K562 (cell line): Measurements from ENCODE around the gene PLAC9.

Experiments
- FOXA1 ChIP-seq: fragments of 450-650 bp; IDR thresholded peaks from 2 replicates; pipeline ENCODE4 v1.6.1; 2016; ENCODE audit warnings: mild to moderate bottlenecking, borderline replicate concordance
- JUN ChIP-seq, 2 experiments: sonication (generic) in 1 of 2; formaldehyde crosslinking in 1 of 2; IDR thresholded peaks; 2 replicates each; pipeline versions ENCODE4 v1.6.1 to v1.8.0; 2012 to 2022; ENCODE audit warnings: borderline replicate concordance in 2 of 2, mild to moderate bottlenecking in 2 of 2, improper control_type of control experiment in 1 of 2, low read depth in 1 of 2, low read length in 1 of 2, missing genetic modification reagents in 1 of 2
- MCM5 ChIP-seq: fragments of 450-650 bp; IDR thresholded peaks from 2 replicates; pipeline ENCODE4 v1.6.1; 2016; ENCODE audit warnings: low read depth
- MTA3 ChIP-seq: fragments of 450-650 bp; formaldehyde crosslinking; IDR thresholded peaks from 2 replicates; pipeline ENCODE4 v1.6.1; 2017; ENCODE audit warnings: mild to moderate bottlenecking, borderline replicate concordance
- MTF1 ChIP-seq: fragments of 250-450 bp; sonication (Bioruptor Pico); IDR thresholded peaks from 2 replicates; pipeline ENCODE4 v1.9.0; 2021; ENCODE audit warnings: moderate library complexity, mild to moderate bottlenecking, inconsistent platforms, borderline replicate concordance
- POLR2AphosphoS5 ChIP-seq: IDR thresholded peaks from 2 replicates; pipeline ENCODE4 v1.6.1; 2011; ENCODE audit warnings: mild to moderate bottlenecking, low read depth, low read length, moderate library complexity; ENCODE audit not compliant: control insufficient read depth, insufficient read depth
- TCF7 ChIP-seq: sonication (generic); IDR thresholded peaks from 2 replicates; pipeline ENCODE4 v1.6.1; 2016; ENCODE audit warnings: antibody characterized with exemption, borderline replicate concordance
- TF ChIP-seq, protein P1 (sequence below), 2 experiments: IDR thresholded peaks in 1 of 2; conservative IDR thresholded peaks in 1 of 2; 2 replicates each; pipeline ENCODE4 v1.6.1; 2016; ENCODE audit warnings: low read depth in 2 of 2, mild to moderate bottlenecking in 1 of 2, missing compliant biosample characterization in 1 of 2, missing genetic modification characterization in 1 of 2, moderate library complexity in 1 of 2
- TF ChIP-seq, protein P2 (sequence below), 3 experiments: IDR thresholded peaks in 2 of 3; conservative IDR thresholded peaks in 1 of 3; 2 replicates each; pipeline ENCODE4 v1.5.1; 2011 to 2012; ENCODE audit warnings: low read length in 3 of 3, mild to moderate bottlenecking in 3 of 3, control low read depth in 2 of 3, improper control_type of control experiment in 1 of 3, inconsistent platforms in 1 of 3, low read depth in 1 of 3, mixed read lengths in 1 of 3, moderate library complexity in 1 of 3; ENCODE audit not compliant: insufficient read depth in 2 of 3
- TF ChIP-seq, protein P3 (sequence below): fragments of 250-450 bp; sonication (Bioruptor Pico); IDR thresholded peaks from 2 replicates; pipeline ENCODE4 v1.5.0; 2020; ENCODE audit warnings: mild to moderate bottlenecking, borderline replicate concordance

DNA sequence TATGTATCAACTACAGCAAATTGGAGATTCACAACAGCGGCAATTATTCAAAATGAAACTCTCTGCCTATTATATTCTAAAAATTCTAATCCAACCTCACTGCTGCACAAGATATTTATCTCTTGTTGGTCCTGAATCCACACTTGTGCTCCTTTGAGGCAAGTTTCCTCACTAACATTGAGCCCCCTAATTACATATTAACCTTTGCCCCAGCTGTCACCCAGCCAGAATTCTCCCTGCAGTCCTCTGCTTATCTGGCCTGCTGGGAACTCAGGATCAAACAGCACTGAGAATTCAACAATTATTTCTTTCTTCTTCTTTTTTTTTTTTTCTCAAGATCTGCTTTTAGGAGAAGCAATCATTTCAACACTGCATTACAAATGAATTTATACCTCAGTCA, 21.5 kb upstream of the PLAC9 start:
- TF ChIP-seq JUN (IDR thresholded peaks at IDR 0.05; ENCODE audit: borderline replicate concordance, low read depth, low read length) (no peak), JUN (CRISPR knock-in tag; IDR thresholded peaks at IDR 0.05; ENCODE audit: borderline replicate concordance) (no peak), POLR2AphosphoS5 (no peak), MTF1 (CRISPR knock-in tag) (no peak), FOXA1 (no peak), MTA3 (no peak), MCM5 (no peak), TCF7 (no peak)
- TF ChIP-seq, protein P1, sequence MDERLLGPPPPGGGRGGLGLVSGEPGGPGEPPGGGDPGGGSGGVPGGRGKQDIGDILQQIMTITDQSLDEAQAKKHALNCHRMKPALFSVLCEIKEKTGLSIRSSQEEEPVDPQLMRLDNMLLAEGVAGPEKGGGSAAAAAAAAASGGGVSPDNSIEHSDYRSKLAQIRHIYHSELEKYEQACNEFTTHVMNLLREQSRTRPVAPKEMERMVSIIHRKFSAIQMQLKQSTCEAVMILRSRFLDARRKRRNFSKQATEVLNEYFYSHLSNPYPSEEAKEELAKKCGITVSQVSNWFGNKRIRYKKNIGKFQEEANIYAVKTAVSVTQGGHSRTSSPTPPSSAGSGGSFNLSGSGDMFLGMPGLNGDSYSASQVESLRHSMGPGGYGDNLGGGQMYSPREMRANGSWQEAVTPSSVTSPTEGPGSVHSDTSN (CRISPR knock-in tag; IDR thresholded peaks at IDR 0.05; ENCODE audit: low read depth): no peak
- TF ChIP-seq, protein P1 (tag; conservative IDR thresholded peaks at IDR 0.05; ENCODE audit: low read depth): no peak
- TF ChIP-seq, protein P2, sequence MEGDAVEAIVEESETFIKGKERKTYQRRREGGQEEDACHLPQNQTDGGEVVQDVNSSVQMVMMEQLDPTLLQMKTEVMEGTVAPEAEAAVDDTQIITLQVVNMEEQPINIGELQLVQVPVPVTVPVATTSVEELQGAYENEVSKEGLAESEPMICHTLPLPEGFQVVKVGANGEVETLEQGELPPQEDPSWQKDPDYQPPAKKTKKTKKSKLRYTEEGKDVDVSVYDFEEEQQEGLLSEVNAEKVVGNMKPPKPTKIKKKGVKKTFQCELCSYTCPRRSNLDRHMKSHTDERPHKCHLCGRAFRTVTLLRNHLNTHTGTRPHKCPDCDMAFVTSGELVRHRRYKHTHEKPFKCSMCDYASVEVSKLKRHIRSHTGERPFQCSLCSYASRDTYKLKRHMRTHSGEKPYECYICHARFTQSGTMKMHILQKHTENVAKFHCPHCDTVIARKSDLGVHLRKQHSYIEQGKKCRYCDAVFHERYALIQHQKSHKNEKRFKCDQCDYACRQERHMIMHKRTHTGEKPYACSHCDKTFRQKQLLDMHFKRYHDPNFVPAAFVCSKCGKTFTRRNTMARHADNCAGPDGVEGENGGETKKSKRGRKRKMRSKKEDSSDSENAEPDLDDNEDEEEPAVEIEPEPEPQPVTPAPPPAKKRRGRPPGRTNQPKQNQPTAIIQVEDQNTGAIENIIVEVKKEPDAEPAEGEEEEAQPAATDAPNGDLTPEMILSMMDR (IDR thresholded peaks at IDR 0.05 in 2 of 3, conservative IDR thresholded peaks at IDR 0.05 in 1 of 3; ENCODE audit: insufficient read depth in 2 of 3, low read depth in 1 of 3, low read length in 3 of 3): no peak
- TF ChIP-seq, protein P3, sequence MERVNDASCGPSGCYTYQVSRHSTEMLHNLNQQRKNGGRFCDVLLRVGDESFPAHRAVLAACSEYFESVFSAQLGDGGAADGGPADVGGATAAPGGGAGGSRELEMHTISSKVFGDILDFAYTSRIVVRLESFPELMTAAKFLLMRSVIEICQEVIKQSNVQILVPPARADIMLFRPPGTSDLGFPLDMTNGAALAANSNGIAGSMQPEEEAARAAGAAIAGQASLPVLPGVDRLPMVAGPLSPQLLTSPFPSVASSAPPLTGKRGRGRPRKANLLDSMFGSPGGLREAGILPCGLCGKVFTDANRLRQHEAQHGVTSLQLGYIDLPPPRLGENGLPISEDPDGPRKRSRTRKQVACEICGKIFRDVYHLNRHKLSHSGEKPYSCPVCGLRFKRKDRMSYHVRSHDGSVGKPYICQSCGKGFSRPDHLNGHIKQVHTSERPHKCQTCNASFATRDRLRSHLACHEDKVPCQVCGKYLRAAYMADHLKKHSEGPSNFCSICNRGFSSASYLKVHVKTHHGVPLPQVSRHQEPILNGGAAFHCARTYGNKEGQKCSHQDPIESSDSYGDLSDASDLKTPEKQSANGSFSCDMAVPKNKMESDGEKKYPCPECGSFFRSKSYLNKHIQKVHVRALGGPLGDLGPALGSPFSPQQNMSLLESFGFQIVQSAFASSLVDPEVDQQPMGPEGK (CRISPR knock-in tag): no peak
